ENCODE measurements around the gene NRF1. TPM values are rescaled to one million over a fixed set of nuclear protein-coding genes. Genes with fewer than 3 reads are reported as not detected.
"Not testable (repeated sequence)": the region's sequence is repeated elsewhere in the genome, so short reads cannot be mapped to it uniquely, and the experiment has no call there.

NRF1 gene
- polyA plus RNA-seq, 4 donors: 7.6 to 15.6 (median 9.3) TPM

GRCh38 chr7:129789000-129789399 is 177.5 kb downstream of the NRF1 start:
- H3K4me3 ChIP-seq (ENCODE audit: low read depth in 1 of 3, low read length in 3 of 3): no peak overlapping the region
- peaks cover 0 to 49% (median 29%) of the 10 kb centered on the region in 3 donors for H3K27me3 ChIP-seq (ENCODE audit: control insufficient read depth in 3 of 3, insufficient read depth in 3 of 3, low read length in 3 of 3)
- FAIRE-seq (no peak), DNase-seq (no peak)
- 88 to 90% (median 89%) methylated on average over 6 of the region's 6 CpGs for WGBS, 3 donors
- H3K9me3 ChIP-seq (ENCODE audit: control insufficient read depth in 2 of 2, insufficient read depth in 1 of 2, low read depth in 1 of 2, low read length in 1 of 2): no peaks in the 10 kb centered on the region
- no peak overlapping the region for H3K27ac ChIP-seq (ENCODE audit: low read depth in 1 of 3, low read length in 2 of 3)
- H3K36me3 ChIP-seq (ENCODE audit: control insufficient read depth in 3 of 3, insufficient read depth in 2 of 3, low read depth in 1 of 3, low read length in 3 of 3): no peaks in the 10 kb centered on the region
- peaks cover 0 to 18% (median 0%) of the 10 kb centered on the region in 3 donors for H3K4me1 ChIP-seq (ENCODE audit: control insufficient read depth in 3 of 3, insufficient read depth in 2 of 3, low read depth in 1 of 3, low read length in 2 of 3)

DNA sequence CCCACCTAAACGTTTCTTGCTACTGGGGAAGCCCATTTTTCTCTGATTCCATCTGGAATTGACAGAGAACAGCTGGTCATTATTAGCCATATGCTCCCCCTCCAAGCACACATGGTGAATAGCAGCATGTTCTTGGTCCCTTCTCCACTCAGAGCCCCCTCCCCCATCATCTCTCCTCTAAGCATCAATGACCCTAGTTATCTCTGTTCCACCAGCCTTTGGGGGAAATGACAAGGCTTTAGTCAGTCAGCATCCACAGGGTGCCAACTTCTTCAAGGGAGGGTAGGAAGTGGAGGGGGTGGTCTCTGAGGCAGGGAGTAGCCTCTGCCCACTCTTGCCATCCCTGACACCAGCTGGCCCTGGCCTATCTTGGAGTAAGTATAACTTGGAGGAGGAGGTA is 178.1 kb downstream of the NRF1 start:
- FAIRE-seq: no peak
- WGBS, 3 donors: 38 to 69% (median 63%) methylated on average over 1 of the region's 1 CpG
- H3K27me3 ChIP-seq (ENCODE audit: control insufficient read depth in 3 of 3, insufficient read depth in 3 of 3, low read length in 3 of 3): peaks cover 0 to 42% (median 22%) of the 10 kb centered on the region in 3 donors
- H3K36me3 ChIP-seq (ENCODE audit: control insufficient read depth in 3 of 3, insufficient read depth in 2 of 3, low read depth in 1 of 3, low read length in 3 of 3): no peaks in the 10 kb centered on the region
- H3K4me3 ChIP-seq (ENCODE audit: low read depth in 1 of 3, low read length in 3 of 3): no peak overlapping the region
- peaks cover 0 to 14% (median 0%) of the 10 kb centered on the region in 3 donors for H3K4me1 ChIP-seq (ENCODE audit: control insufficient read depth in 3 of 3, insufficient read depth in 2 of 3, low read depth in 1 of 3, low read length in 2 of 3)
- no peaks in the 10 kb centered on the region for H3K9me3 ChIP-seq (ENCODE audit: control insufficient read depth in 2 of 2, insufficient read depth in 1 of 2, low read depth in 1 of 2, low read length in 1 of 2)
- no peak for DNase-seq
- H3K27ac ChIP-seq (ENCODE audit: low read depth in 1 of 3, low read length in 2 of 3): no peak overlapping the region

- FAIRE-seq (no peak), DNase-seq (no peak)
- Histone ChIP-seq H3K9me3 (ENCODE audit: control insufficient read depth in 2 of 2, insufficient read depth in 1 of 2, low read depth in 1 of 2, low read length in 1 of 2) (no peaks in the 10 kb centered on the region), H3K27ac (ENCODE audit: low read depth in 1 of 3, low read length in 2 of 3) (no peak overlapping the region), H3K4me3 (ENCODE audit: low read depth in 1 of 3, low read length in 3 of 3) (no peak overlapping the region), H3K27me3 (ENCODE audit: control insufficient read depth in 3 of 3, insufficient read depth in 3 of 3, low read length in 3 of 3) (peaks cover 0 to 37% (median 21%) of the 10 kb centered on the region in 3 donors), H3K36me3 (ENCODE audit: control insufficient read depth in 3 of 3, insufficient read depth in 2 of 3, low read depth in 1 of 3, low read length in 3 of 3) (no peaks in the 10 kb centered on the region), H3K4me1 (ENCODE audit: control insufficient read depth in 3 of 3, insufficient read depth in 2 of 3, low read depth in 1 of 3, low read length in 2 of 3) (peaks cover 0 to 10% (median 0%) of the 10 kb centered on the region in 3 donors)
- 81 to 84% (median 82%) methylated on average over 6 of the region's 6 CpGs for WGBS, 3 donors
These were observed 178.6 kb downstream of the NRF1 start for GRCh38 chr7:129790136-129790535.

DNA sequence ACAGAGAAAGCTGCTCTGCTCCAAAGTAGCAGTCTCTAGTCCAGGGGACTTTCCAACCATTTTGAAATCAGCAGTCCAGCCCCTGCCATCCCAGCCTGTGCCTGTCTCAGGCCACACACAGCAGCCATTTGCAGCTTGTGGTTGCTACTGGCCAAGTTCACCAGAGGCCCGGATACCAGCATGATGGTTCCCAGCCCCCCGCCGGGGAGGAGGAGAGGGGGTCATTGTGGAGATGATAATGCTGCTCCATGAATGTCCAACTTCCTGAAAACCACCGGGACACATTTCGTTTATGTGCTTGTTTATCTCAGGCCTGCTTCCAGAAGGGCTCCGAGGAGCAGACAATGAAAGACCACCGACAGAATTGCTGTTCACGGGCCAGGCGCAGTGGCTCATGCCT is 181.2 kb downstream of the NRF1 start:
- Histone ChIP-seq H3K4me3 (ENCODE audit: low read depth in 1 of 3, low read length in 3 of 3) (no peak overlapping the region), H3K27me3 (ENCODE audit: control insufficient read depth in 3 of 3, insufficient read depth in 3 of 3, low read length in 3 of 3) (peaks cover 0 to 13% (median 7%) of the 10 kb centered on the region in 3 donors), H3K4me1 (ENCODE audit: control insufficient read depth in 3 of 3, insufficient read depth in 2 of 3, low read depth in 1 of 3, low read length in 2 of 3) (no peaks in the 10 kb centered on the region), H3K27ac (ENCODE audit: low read depth in 1 of 3, low read length in 2 of 3) (no peak overlapping the region), H3K9me3 (ENCODE audit: control insufficient read depth in 2 of 2, insufficient read depth in 1 of 2, low read depth in 1 of 2, low read length in 1 of 2) (peaks cover 0 to 1% of the 10 kb centered on the region in 2 donors), H3K36me3 (ENCODE audit: control insufficient read depth in 3 of 3, insufficient read depth in 2 of 3, low read depth in 1 of 3, low read length in 3 of 3) (no peaks in the 10 kb centered on the region)
- FAIRE-seq: no peak
- DNase-seq: no peak
- 70 to 75% (median 75%) methylated on average over 9 of the region's 9 CpGs for WGBS, 3 donors

- Histone ChIP-seq H3K27ac (ENCODE audit: low read depth in 1 of 3, low read length in 2 of 3) (no peak overlapping the region), H3K36me3 (ENCODE audit: control insufficient read depth in 3 of 3, insufficient read depth in 2 of 3, low read depth in 1 of 3, low read length in 3 of 3) (no peaks in the 10 kb centered on the region), H3K27me3 (ENCODE audit: control insufficient read depth in 3 of 3, insufficient read depth in 3 of 3, low read length in 3 of 3) (peaks cover 0 to 10% (median 6%) of the 10 kb centered on the region in 3 donors), H3K9me3 (ENCODE audit: control insufficient read depth in 2 of 2, insufficient read depth in 1 of 2, low read depth in 1 of 2, low read length in 1 of 2) (peaks cover 0 to 1% of the 10 kb centered on the region in 2 donors), H3K4me3 (ENCODE audit: low read depth in 1 of 3, low read length in 3 of 3) (no peak overlapping the region), H3K4me1 (ENCODE audit: control insufficient read depth in 3 of 3, insufficient read depth in 2 of 3, low read depth in 1 of 3, low read length in 2 of 3) (no peaks in the 10 kb centered on the region)
- WGBS, 3 donors: 56 to 77% (median 68%) methylated on average over 9 of the region's 9 CpGs
- FAIRE-seq: no peak
- DNase-seq: no peak
These were observed 182.2 kb downstream of the NRF1 start for GRCh38 chr7:129793506-129794310.

GRCh38 chr7:129794461-129794860 is 182.9 kb downstream of the NRF1 start:
- H3K4me3 ChIP-seq (ENCODE audit: low read depth in 1 of 3, low read length in 3 of 3); H3K27me3 ChIP-seq (ENCODE audit: control insufficient read depth in 3 of 3, insufficient read depth in 3 of 3, low read length in 3 of 3); DNase-seq; H3K9me3 ChIP-seq (ENCODE audit: control insufficient read depth in 2 of 2, insufficient read depth in 1 of 2, low read depth in 1 of 2, low read length in 1 of 2); H3K27ac ChIP-seq (ENCODE audit: low read depth in 1 of 3, low read length in 2 of 3); FAIRE-seq; H3K36me3 ChIP-seq (ENCODE audit: control insufficient read depth in 3 of 3, insufficient read depth in 2 of 3, low read depth in 1 of 3, low read length in 3 of 3); H3K4me1 ChIP-seq (ENCODE audit: control insufficient read depth in 3 of 3, insufficient read depth in 2 of 3, low read depth in 1 of 3, low read length in 2 of 3): not testable (repeated sequence)
- WGBS, 3 donors: 79 to 91% (median 88%) methylated on average over 9 of the region's 9 CpGs

GRCh38 chr7:129796186-129796775 is 184.8 kb downstream of the NRF1 start:
- H3K27ac ChIP-seq (ENCODE audit: low read depth in 1 of 3, low read length in 2 of 3): no peak overlapping the region
- DNase-seq (no peak), FAIRE-seq (no peak)
- H3K36me3 ChIP-seq (ENCODE audit: control insufficient read depth in 3 of 3, insufficient read depth in 2 of 3, low read depth in 1 of 3, low read length in 3 of 3): no peaks in the 10 kb centered on the region
- 80 to 87% (median 84%) methylated on average over 9 of the region's 9 CpGs for WGBS, 3 donors
- H3K4me1 ChIP-seq (ENCODE audit: control insufficient read depth in 3 of 3, insufficient read depth in 2 of 3, low read depth in 1 of 3, low read length in 2 of 3): no peaks in the 10 kb centered on the region
- H3K9me3 ChIP-seq (ENCODE audit: control insufficient read depth in 2 of 2, insufficient read depth in 1 of 2, low read depth in 1 of 2, low read length in 1 of 2): peaks cover 0 to 1% of the 10 kb centered on the region in 2 donors
- H3K27me3 ChIP-seq (ENCODE audit: control insufficient read depth in 3 of 3, insufficient read depth in 3 of 3, low read length in 3 of 3): no peaks in the 10 kb centered on the region
- H3K4me3 ChIP-seq (ENCODE audit: low read depth in 1 of 3, low read length in 3 of 3): no peak overlapping the region

DNA sequence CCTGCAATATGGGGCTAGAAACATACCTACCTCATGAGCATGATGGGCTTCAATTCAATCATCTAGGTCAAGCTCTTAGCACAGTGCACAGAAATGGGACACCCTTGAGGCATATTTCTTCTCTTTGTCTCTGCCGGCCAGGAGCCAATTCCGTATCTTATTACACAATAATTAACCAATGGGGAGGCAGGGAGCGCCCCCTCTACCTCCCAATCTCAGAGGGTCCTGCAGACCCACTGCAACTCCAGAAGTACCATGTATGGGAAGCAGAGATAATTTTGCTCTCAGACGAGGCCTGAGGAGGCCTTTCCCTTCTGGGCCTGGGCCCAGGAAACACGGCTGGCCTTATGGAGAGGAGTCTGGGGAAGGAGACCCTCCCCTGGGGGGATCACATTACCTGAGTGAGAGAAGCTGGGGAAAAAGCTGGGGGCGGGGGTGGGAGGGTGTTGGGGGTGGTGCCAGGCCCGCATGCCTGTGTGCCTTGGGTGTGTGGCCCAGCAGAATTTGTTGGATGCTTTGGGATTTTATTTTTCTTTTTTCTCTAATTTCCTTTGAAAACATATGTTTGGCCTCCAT is 185.8 kb downstream of the NRF1 start:
- Histone ChIP-seq H3K27me3 (ENCODE audit: control insufficient read depth in 3 of 3, insufficient read depth in 3 of 3, low read length in 3 of 3) (no peaks in the 10 kb centered on the region), H3K36me3 (ENCODE audit: control insufficient read depth in 3 of 3, insufficient read depth in 2 of 3, low read depth in 1 of 3, low read length in 3 of 3) (no peaks in the 10 kb centered on the region), H3K4me3 (ENCODE audit: low read depth in 1 of 3, low read length in 3 of 3) (no peak overlapping the region), H3K27ac (ENCODE audit: low read depth in 1 of 3, low read length in 2 of 3) (no peak overlapping the region), H3K9me3 (ENCODE audit: control insufficient read depth in 2 of 2, insufficient read depth in 1 of 2, low read depth in 1 of 2, low read length in 1 of 2) (peaks cover 0 to 1% of the 10 kb centered on the region in 2 donors), H3K4me1 (ENCODE audit: control insufficient read depth in 3 of 3, insufficient read depth in 2 of 3, low read depth in 1 of 3, low read length in 2 of 3) (no peaks in the 10 kb centered on the region)
- WGBS, 3 donors: 73 to 82% (median 79%) methylated on average over 7 of the region's 7 CpGs
- DNase-seq (no peak), FAIRE-seq (no peak)
